ENCODE results near the gene S100A3.
"Not testable (repeated sequence)": the region's sequence is repeated elsewhere in the genome, so short reads cannot be mapped to it uniquely, and the experiment has no call there.

S100A3 gene

DNA sequence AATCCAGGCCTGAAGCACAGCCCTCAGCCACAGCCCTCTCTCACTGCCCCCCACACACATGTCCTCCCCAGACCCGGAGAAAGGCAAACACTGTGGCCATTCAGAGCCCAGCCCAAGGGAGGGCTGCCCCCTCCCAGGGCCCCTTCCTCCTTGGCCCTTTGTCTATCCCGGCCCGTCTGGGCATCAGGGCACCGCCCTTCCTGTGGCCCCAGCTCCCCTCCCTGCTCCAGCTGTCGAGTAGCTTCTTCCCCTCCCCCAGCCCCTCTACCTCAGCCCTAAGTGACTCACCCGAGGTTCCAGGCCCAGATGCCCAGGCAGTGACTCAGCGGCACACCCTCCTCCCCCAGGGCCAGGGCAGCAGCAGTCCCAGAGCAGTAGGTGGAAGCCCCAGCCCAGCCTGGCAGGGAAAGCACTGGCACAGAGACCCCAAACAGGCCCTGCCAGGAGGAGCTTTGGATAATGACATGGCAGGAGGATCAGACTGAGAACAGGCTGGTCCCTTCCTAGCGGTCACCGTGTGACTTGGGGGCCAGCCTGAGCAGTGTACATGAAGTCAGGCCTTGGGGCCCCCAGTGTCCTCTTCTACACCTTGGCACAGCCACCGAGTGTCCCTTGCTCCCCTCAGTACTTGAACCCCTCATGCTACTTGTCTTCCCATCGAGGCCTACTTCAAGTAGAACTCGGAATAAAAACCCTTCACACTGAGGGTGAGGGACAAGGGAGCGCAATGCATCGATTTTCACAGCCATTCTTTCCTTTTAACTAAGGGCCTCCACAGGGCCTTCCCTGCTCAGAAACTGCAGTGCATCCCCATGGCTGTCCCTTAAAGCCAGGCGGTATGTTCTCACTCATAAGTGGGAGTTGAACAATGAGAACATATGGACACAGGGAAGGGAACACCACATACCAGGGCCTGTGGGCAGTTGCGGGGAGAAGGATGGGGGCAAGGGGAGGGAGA, 17.6 kb upstream of the S100A3 start:
- Histone ChIP-seq H3K4me3 (peak overlapping the region in 5 of 10 experiments; percentile 11 to 28 (median 20); a peak in 3 of 20 replicates), H3K27ac (peak overlapping the region; percentile 85 to 98 (median 94)), H3K9ac (peak overlapping the region; percentile 75 to 88 (median 83)), H3K36me3 (no peaks in the 10 kb centered on the region), H3K4me2 (peak overlapping the region; percentile 76 to 99 (median 91)), H3K27me3 (no peaks in the 10 kb centered on the region), H3K4me1 (peaks cover 42 to 93% (median 66%) of the 10 kb centered on the region in 10 experiments), H3K9me3 (replicated peaks in 1 of 11) (no peaks in the 10 kb centered on the region), H4K20me1 (no peaks in the 10 kb centered on the region)
- no peak for TF ChIP-seq Cebpa-rat (IDR thresholded peaks at IDR 0.05)

GRCh38 chr1:153565529-153566374, 16.7 kb upstream of the S100A3 start, which contains the start of gene S100A2:
TSS of gene S100A2 (minus strand) at chr1:153565844. CDS start at chr1:153563877, 1,967 bp downstream.
- TF ChIP-seq Cebpa-rat (IDR thresholded peaks at IDR 0.05): no peak
- H4K20me1 ChIP-seq: no peaks in the 10 kb centered on the region
- H3K36me3 ChIP-seq: no peaks in the 10 kb centered on the region
- peak within 1 kb of the TSS; percentile 76 to 99 (median 91) for H3K4me2 ChIP-seq
- H3K27ac ChIP-seq: peak within 1 kb of the TSS; percentile 85 to 98 (median 94)
- H3K9ac ChIP-seq: peak within 1 kb of the TSS; percentile 75 to 88 (median 83)
- no peaks in the 10 kb centered on the region for H3K9me3 ChIP-seq (replicated peaks in 1 of 11)
- no peaks in the 10 kb centered on the region for H3K27me3 ChIP-seq
- H3K4me1 ChIP-seq: peaks cover 42 to 90% (median 64%) of the 10 kb centered on the region in 10 experiments
- H3K4me3 ChIP-seq: peak within 1 kb of the TSS in 4 of 10 experiments; percentile 14 to 28 (median 20); a peak in 3 of 20 replicates

DNA sequence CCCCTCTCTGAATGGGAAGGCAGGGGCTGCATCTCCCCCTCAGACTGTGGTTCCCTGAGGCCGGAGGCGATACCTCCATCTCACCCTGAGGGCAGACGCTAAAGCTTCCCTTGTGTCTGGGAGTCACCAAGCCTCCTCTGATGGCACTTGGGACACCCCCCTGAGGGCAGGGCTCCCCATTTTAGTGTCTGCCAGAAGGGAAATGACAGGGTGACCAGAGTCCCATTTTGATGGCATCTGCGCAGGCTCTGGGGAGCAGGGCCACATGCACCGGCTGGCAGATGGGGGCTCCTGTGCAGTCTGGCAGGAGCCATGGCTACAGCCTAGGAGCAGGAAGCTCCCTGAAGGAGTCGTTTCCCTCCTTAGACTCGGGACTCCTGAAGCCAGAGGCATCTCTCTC, 14.9 kb upstream of the S100A3 start:
- no peaks in the 10 kb centered on the region for H3K36me3 ChIP-seq
- H3K9ac ChIP-seq: peak overlapping the region in 7 of 11 experiments; percentile 11 to 83 (median 32); a peak in 8 of 22 replicates
- H3K27me3 ChIP-seq: no peaks in the 10 kb centered on the region
- no peak overlapping the region for H3K4me3 ChIP-seq
- H3K4me1 ChIP-seq: peaks cover 41 to 75% (median 62%) of the 10 kb centered on the region in 10 experiments
- no peaks in the 10 kb centered on the region for H4K20me1 ChIP-seq
- H3K4me2 ChIP-seq: peak overlapping the region in 9 of 11 experiments; percentile 76 to 95 (median 89); a peak in 15 of 22 replicates
- no peak for TF ChIP-seq Cebpa-rat (IDR thresholded peaks at IDR 0.05)
- H3K27ac ChIP-seq: peak overlapping the region in 9 of 11 experiments; percentile 13 to 98 (median 95); a peak in 14 of 22 replicates
- no peaks in the 10 kb centered on the region for H3K9me3 ChIP-seq (replicated peaks in 1 of 11)

DNA sequence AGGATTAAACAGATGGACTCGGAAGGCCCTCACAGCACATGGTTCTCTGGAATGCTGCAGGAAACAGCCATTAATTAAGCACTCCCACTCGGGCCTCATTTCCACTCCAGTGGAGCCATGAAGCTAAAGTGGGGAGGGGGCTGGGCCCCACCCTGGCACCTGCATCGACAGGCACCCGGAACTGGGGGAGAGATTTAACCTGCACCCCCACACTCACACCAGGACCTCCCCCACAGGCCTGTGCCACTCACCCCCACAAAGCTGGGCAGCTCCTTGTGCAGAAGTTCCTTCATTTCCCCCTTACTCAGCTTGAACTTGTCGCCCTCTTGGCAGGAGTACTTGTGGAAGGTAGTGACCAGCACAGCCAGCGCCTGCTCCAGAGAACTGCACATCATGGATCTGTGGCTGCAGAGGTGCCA, 14.4 kb upstream of the S100A3 start:
- peak overlapping the region in 6 of 11 experiments; percentile 33 to 98 (median 96); a peak in 9 of 22 replicates for H3K27ac ChIP-seq
- peak overlapping the region in 7 of 11 experiments; percentile 15 to 95 (median 83); a peak in 11 of 22 replicates for H3K4me2 ChIP-seq
- no peak for TF ChIP-seq Cebpa-rat (IDR thresholded peaks at IDR 0.05)
- no peaks in the 10 kb centered on the region for H4K20me1 ChIP-seq
- H3K4me1 ChIP-seq: peaks cover 36 to 70% (median 58%) of the 10 kb centered on the region in 10 experiments
- H3K27me3 ChIP-seq: no peaks in the 10 kb centered on the region
- H3K9me3 ChIP-seq (replicated peaks in 1 of 11): no peaks in the 10 kb centered on the region
- H3K9ac ChIP-seq: peak overlapping the region in 2 of 11 experiments; percentile 14 to 21; a peak in 1 of 22 replicates
- H3K4me3 ChIP-seq: no peak overlapping the region
- H3K36me3 ChIP-seq: no peaks in the 10 kb centered on the region

DNA sequence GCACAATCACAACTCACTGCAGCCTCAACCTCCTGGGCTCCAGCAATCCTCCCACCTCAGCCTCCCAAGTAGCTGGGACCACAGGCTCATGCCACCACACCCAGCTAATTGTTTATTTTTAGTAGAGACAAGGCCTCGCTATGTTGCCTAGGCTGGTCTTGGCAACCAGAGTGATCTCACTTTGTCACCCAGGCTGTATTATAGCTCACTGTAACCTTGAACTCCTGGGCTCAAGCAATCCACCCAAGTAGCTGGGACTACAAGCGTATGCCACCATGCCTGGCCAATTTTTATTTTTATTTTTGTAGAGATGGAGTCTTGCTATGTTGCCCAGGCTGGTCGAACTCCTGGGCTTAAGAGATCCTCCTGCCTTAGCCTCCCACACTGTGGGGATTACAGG, 13.0 kb upstream of the S100A3 start:
- H3K27me3 ChIP-seq, H3K27ac ChIP-seq, H3K4me3 ChIP-seq: not testable (repeated sequence)

DNA sequence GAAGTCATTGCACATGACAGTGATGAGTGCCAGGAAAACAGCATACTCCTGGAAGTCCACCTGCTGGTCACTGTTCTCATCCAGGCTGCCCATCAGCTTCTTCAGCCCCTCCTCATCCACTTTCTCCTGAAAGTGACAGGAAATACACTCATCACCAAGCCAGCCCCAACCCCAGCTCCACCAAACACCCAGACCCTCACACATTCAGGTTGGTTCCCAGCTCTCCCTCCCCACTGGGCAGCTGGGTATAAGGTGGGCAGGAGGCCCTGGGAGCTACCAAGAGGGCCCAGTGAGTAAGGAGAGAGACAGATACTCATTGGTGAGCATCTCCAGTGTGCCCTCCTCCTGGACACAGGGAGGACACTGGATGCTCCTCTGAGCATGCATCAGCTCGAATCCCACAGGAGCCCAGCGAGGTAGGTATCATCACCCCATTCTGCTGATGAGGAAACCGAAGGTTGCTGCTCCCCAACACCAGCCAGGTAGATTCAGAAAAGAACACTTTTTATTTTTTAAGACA, 12.5 kb upstream of the S100A3 start:
- peaks cover 16 to 56% (median 38%) of the 10 kb centered on the region in 10 experiments for H3K4me1 ChIP-seq
- H4K20me1 ChIP-seq: no peaks in the 10 kb centered on the region
- TF ChIP-seq Cebpa-rat (IDR thresholded peaks at IDR 0.05): no peak
- no peaks in the 10 kb centered on the region for H3K36me3 ChIP-seq
- H3K27me3 ChIP-seq: no peaks in the 10 kb centered on the region
- H3K4me3 ChIP-seq: no peak overlapping the region
- no peak overlapping the region for H3K9ac ChIP-seq
- H3K27ac ChIP-seq: no peak overlapping the region; a peak in 1 of 22 replicates
- peak overlapping the region in 4 of 11 experiments; percentile 26 to 43 (median 32); a peak in 5 of 22 replicates for H3K4me2 ChIP-seq
- 0 out of 22 replicates have a peak, but pooled peaks cover 0 to 4% (median 0%) of the 10 kb centered on the region in 11 experiments for H3K9me3 ChIP-seq (replicated peaks in 1 of 11)

More for the DNA sequence above, 13.0 kb upstream of the S100A3 start:
- H3K9me3 ChIP-seq (replicated peaks in 1 of 11); H3K9ac ChIP-seq; H3K36me3 ChIP-seq; H4K20me1 ChIP-seq: not testable (repeated sequence)
- peaks cover 21 to 56% (median 43%) of the 10 kb centered on the region in 10 experiments for H3K4me1 ChIP-seq
- peak overlapping the region in 2 of 11 experiments; percentile 26 to 43; a peak in 2 of 22 replicates for H3K4me2 ChIP-seq

GRCh38 chr1:153560771-153561465, 11.9 kb upstream of the S100A3 start:
- no peak overlapping the region; a peak in 1 of 22 replicates for H3K27ac ChIP-seq
- H3K4me3 ChIP-seq: no peak overlapping the region
- H3K27me3 ChIP-seq: no peaks in the 10 kb centered on the region
- TF ChIP-seq Cebpa-rat (IDR thresholded peaks at IDR 0.05): no peak
- H3K36me3 ChIP-seq: no peaks in the 10 kb centered on the region
- H4K20me1 ChIP-seq: no peaks in the 10 kb centered on the region
- H3K9me3 ChIP-seq (replicated peaks in 1 of 11): 0 out of 22 replicates have a peak, but pooled peaks cover 0 to 4% (median 0%) of the 10 kb centered on the region in 11 experiments
- H3K4me1 ChIP-seq: peaks cover 10 to 56% (median 34%) of the 10 kb centered on the region in 10 experiments
- H3K9ac ChIP-seq: no peak overlapping the region
- peak overlapping the region in 3 of 11 experiments; percentile 26 to 43 (median 30); a peak in 4 of 22 replicates for H3K4me2 ChIP-seq

- peaks cover 4 to 49% (median 27%) of the 10 kb centered on the region in 10 experiments for H3K4me1 ChIP-seq
- no peak for TF ChIP-seq Cebpa-rat (IDR thresholded peaks at IDR 0.05)
- H3K4me2 ChIP-seq: no peak overlapping the region
Measured at GRCh38 chr1:153560241-153560640, 11.2 kb upstream of the S100A3 start.

More at GRCh38 chr1:153560241-153560640, 11.2 kb upstream of the S100A3 start:
- no peaks in the 10 kb centered on the region for H4K20me1 ChIP-seq
- H3K27ac ChIP-seq: no peak overlapping the region
- H3K36me3 ChIP-seq: no peaks in the 10 kb centered on the region
- no peak overlapping the region for H3K9ac ChIP-seq
- 0 out of 22 replicates have a peak, but pooled peaks cover 0 to 4% (median 0%) of the 10 kb centered on the region in 11 experiments for H3K9me3 ChIP-seq (replicated peaks in 1 of 11)
- no peaks in the 10 kb centered on the region for H3K27me3 ChIP-seq
- H3K4me3 ChIP-seq: no peak overlapping the region
